ENCODE results near the gene OR2A2. TPM values are rescaled to one million over a fixed set of nuclear protein-coding genes. Genes with fewer than 3 reads are reported as not detected.

The OR2A2 gene
- total RNA-seq, 1 experiment from 2014 or later: not detected

DNA sequence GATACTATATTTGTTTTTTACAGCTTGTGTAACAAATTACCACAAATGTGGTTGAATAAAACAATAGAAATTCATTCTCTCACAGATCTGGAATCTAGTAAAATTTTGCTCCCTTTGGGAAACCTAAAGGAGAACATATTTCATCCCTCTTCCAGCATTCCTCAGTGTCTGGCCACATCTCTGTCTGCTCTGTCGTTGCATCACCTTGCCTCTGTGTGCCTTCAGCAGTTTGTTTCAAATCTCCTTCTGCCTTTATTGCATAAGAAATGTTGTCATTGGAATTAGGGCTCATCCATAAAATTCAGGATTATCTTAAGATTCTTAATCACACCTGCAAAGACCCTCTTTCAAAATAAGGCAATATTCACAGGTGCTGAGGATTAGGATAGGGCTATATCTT is 28.1 kb downstream of the OR2A2 start:
- DNase-seq (ENCODE audit: low read depth): no peak

DNA sequence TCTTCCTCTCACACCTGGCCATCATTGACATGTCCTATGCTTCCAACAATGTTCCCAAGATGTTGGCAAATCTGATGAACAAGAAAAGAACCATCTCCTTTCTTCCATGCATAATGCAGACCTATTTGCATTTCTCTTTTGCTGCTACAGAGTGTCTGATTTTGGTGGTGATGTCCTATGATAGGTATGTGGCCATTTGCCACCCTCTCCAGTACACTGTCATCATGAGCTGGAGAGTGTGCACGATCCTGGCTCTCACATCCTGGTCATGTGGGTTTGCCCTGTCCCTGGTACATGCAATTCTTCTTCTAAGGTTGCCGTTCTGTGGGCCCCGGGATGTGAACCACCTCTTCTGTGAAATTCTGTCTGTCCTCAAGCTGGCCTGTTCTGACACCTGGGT is 32.8 kb downstream of the OR2A2 start:
- peak; percentile 9 for DNase-seq (ENCODE audit: low read depth)

DNA sequence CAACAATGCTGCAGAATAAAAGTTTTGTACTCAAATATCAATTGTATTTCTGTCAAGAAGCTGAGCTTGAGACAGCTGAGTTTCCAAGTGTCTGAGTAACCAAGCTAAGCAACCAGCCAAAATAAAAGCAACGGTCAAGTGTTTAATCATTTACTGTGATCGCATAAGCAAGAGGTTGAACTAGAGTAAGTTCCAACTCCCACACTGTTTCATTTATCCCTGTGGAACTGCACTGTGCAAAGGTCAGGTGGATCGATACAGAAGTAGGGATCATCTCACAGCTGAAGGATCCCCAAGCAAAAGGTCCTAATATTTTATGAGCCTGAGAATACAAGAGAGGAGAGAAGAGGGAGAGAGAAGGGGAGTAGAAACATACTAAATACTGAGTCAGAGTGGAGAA is 35.0 kb downstream of the OR2A2 start:
- no peak for DNase-seq (ENCODE audit: low read depth)

DNA sequence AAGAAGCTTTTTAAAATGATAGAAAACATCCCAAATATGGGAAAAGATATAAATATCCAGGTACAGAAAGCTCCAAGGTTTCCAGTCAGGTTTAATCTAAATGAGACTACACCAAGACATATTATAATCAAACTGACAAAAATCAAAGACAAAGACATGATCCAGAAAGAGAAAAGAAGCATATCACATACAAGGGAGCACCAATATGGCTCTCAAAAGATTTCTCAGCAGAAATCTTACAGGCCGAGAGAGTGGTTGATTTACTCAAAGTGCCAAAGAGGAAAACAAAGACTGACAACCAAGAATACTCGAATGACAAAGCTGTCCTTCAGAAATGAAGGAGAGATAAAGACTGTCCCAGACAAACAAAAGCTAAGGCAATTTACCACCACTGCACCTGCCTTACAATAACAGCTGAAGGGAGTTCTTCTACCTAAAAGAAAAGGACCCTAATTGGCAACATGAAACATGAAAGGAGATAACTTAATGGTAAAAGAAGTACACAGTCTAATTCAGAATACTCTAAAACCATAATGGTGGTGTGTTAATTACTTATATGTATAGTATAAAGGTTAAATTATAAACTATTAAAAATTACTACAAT is 38.9 kb downstream of the OR2A2 start:
- DNase-seq (ENCODE audit: low read depth): no peak

DNA sequence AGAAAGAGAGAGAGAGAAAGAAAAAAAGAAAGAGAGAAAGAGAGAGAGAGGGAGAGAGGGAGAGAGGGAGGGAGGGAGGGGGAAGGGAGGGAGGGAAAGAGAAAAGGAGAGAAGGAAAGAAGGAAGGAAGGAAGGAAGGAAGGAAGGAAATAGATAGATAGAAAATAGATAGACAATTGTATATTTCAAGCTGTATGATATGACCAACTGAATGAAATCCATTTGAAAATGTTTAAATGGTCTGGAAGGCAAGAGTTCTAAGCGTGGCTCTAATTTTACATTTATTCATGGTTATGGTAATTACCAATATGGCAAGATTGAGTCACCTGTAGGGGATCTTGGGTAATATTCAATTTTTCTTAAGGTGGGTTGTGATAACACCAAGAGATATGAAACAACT is 49.5 kb downstream of the OR2A2 start:
- DNase-seq (ENCODE audit: low read depth): no peak

Other genes with a start within 250 kb of the OR2A2 start
- gene TCAF1, start 207.4 kb upstream of the OR2A2 start, total RNA-seq (2014; rRNA removed; shearing (Covaris generic)): 43.7 and 45.3 TPM in 2 replicates
- gene OR2F2, start 174.3 kb upstream of the OR2A2 start, total RNA-seq (2014; rRNA removed; shearing (Covaris generic)): not detected in 2 replicates
- not detected in 2 replicates for gene OR2F1, start 154.7 kb upstream of the OR2A2 start, total RNA-seq (2014; rRNA removed; shearing (Covaris generic))
- gene OR6B1, start 109.3 kb upstream of the OR2A2 start, total RNA-seq (2014; rRNA removed; shearing (Covaris generic)): not detected in 2 replicates
- not detected in 2 replicates for gene OR2A5, start 60.6 kb upstream of the OR2A2 start, total RNA-seq (2014; rRNA removed; shearing (Covaris generic))
- gene OR2A25, start 39.8 kb upstream of the OR2A2 start, total RNA-seq (2014; rRNA removed; shearing (Covaris generic)): not detected in 2 replicates
- gene OR2A12, start 23.3 kb upstream of the OR2A2 start, total RNA-seq (2014; rRNA removed; shearing (Covaris generic)): not detected in 2 replicates
- not detected in 2 replicates for gene OR2A14, start 13.6 kb downstream of the OR2A2 start, total RNA-seq (2014; rRNA removed; shearing (Covaris generic))
- 2.7 TPM in 1 of 2 replicates, not detected in the other for gene CTAGE4, start 73.9 kb downstream of the OR2A2 start, total RNA-seq (2014; rRNA removed; shearing (Covaris generic))
- not detected in 2 replicates for gene ARHGEF35, start 86.2 kb downstream of the OR2A2 start, total RNA-seq (2014; rRNA removed; shearing (Covaris generic))
- gene OR2A42, start 130.0 kb downstream of the OR2A2 start, total RNA-seq (2014; rRNA removed; shearing (Covaris generic)): not detected in 2 replicates
- 0.07 and 0.98 TPM in 2 replicates for gene OR2A7, start 155.2 kb downstream of the OR2A2 start, total RNA-seq (2014; rRNA removed; shearing (Covaris generic))
- 0.05 and 0.42 TPM in 2 replicates for gene CTAGE8, start 159.7 kb downstream of the OR2A2 start, total RNA-seq (2014; rRNA removed; shearing (Covaris generic))
- gene OR2A1, start 202.8 kb downstream of the OR2A2 start, total RNA-seq (2014; rRNA removed; shearing (Covaris generic)): 0.05 TPM in 1 of 2 replicates, not detected in the other
- 3.3 and 4.2 TPM in 2 replicates for gene ARHGEF5, start 245.8 kb downstream of the OR2A2 start, total RNA-seq (2014; rRNA removed; shearing (Covaris generic))